RWPE1 (cell line): ENCODE data around the gene JAKMIP2.

Experiments used
- CTCF ChIA-PET: fragments of 350-600 bp; sonication (Branson Sonifier 250); formaldehyde crosslinking; extraction: SDS; loops from one replicate; lab custom pipeline; 2021; lab: Yijun Ruan, JAX
- POLR2A ChIA-PET: fragments of 400-600 bp; formaldehyde crosslinking; extraction: SDS; loops from one replicate; lab custom pipeline; 2020; ENCODE audit warnings: antibody characterized with exemption; ENCODE audit not compliant: low non-redundant PET; lab: Yijun Ruan, JAX
- DNase-seq: peaks from one replicate; pipeline ENCODE4 v3.0.0; 2012; ENCODE audit warnings: low spot score
- H3K27ac ChIP-seq: fragments of 450-650 bp; 2 replicates; pipeline ENCODE4 v1.5.1; 2017
- CTCF ChIP-seq: fragments of 450-650 bp; conservative IDR thresholded peaks from 2 replicates; pipeline ENCODE4 v1.5.1; 2017; ENCODE audit warnings: low read depth, mild to moderate bottlenecking

Gene JAKMIP2

DNA sequence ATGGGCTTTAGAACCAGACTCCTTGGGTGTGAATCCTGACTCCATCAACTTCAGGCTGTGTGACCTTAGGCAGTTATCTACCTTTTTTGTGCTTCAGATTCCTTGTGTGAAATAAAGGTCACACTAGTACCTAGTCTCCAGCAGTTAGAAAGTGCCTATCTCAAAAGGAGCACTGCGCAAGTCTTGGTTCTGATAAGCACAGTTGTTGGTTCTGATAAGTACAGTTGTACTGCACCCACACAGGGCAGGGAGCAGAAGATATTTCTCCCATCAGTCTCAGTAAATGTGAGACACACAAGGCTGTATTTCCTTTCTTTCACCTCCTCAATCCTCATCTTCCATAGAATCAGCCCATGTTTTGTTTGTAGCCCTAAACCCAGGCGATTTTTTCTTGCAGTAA lies 156.1 kb downstream of the JAKMIP2 start:
- H3K27ac ChIP-seq, result no peak overlapping the region
- ChIA-PET POLR2A (no interaction called here), CTCF (interaction anchor here (0.6 to 5.3 kb wide), 3 partner anchors 191 to 196 kb away, joined by 3 to 69 read pairs (median 4); no protein-coding TSS in a partner anchor)
- TF ChIP-seq CTCF, result no peak
- DNase-seq, result no peak

- DNase-seq, result no peak
- no peak for TF ChIP-seq CTCF
- ChIA-PET POLR2A (no interaction called here), CTCF (interaction anchor here (1.2 kb wide), 1 partner anchor 202 kb away, joined by 4 read pairs; no protein-coding TSS in a partner anchor)
- no peak overlapping the region for H3K27ac ChIP-seq
These were observed 161.5 kb downstream of the JAKMIP2 start for GRCh38 chr5:147621016-147621415.

DNA sequence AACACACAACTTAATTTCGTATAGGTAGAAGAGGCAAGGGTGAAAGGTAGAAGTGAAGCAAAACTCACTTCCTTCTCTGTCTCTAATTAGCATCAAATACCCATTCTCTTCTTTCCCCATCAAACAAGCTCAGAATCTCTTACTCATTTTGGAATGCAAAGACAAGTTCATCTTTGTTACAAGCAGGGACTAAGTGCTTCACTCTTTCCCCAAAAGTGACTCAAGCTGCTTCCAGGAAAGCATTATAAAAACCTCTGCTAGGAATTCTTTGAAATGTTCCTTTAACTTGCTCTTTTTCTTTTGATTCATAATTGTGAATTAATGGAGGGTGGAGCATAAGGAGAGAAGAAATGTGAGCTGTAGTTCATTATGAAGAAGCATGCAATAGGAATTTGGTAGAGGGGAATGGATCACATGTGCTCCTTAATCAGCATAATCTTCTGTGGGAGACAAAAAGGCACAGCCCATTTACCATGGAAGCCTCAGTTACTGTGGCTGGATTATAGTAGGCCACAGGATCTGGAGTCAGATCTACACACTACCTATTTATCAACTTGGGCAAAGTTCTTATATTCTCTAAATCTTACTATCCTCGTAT lies 163.1 kb downstream of the JAKMIP2 start:
- ChIA-PET POLR2A (no interaction called here), CTCF (no interaction called here)
- H3K27ac ChIP-seq, result no peak overlapping the region
- no peak for DNase-seq
- no peak for TF ChIP-seq CTCF

DNA sequence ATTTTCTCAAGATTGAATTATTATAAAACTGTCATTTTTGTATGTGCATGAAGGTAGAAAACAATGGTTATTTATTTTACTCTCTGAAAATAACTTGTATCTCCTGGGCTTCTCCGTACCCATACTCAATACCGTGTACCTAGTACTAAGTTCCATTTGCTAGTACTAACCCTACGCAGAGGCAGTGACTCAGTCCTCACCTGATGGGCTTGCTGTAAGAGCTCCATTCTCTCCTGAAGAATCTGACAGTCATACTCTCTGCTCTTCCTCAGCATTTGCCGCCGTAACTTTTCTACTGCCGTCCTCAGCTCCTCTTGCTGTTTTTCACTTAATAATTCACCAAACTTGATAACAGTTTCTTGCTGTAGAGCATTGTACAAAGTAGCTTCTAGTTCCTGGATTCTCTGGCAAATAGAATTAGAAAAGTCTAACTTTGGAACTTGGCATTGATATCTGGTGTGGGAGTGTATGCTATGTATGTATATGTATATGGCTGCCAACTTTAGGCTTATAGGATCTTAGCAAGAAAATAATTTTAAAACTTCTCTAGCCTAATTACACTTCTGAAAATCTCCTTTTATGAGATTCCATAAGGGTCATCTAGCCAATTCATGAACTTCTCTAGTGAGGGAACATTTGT lies 164.7 kb downstream of the JAKMIP2 start:
- no peak for TF ChIP-seq CTCF
- H3K27ac ChIP-seq, result no peak overlapping the region
- ChIA-PET CTCF (interaction anchor here (0.6 kb wide), 1 partner anchor 1131 kb away, joined by 5 read pairs; no protein-coding TSS in a partner anchor), POLR2A (no interaction called here)
- no peak for DNase-seq

GRCh38 chr5:147617191-147617606 lies 165.3 kb downstream of the JAKMIP2 start:
- ChIA-PET CTCF (no interaction called here), POLR2A (no interaction called here)
- DNase-seq, result no peak
- no peak overlapping the region for H3K27ac ChIP-seq
- TF ChIP-seq CTCF, result no peak

DNA sequence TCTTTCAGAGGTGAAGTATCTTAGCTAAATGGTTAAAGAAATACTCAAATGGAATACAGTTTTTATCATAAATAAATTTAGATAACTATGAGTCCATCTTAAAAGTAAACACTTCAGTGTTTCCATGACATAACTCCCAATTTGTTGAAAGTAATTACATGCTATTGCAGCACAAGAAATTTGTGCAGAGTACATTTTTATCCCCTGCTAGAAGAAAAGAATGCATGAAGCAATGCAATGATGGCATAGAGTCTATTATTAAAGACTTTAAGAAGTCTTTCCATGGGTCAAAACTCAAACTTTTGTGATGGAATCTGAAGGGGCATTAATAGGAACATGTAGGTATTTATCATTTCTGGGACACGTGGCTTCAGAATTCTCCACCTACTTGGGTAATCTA lies 166.1 kb downstream of the JAKMIP2 start:
- POLR2A ChIA-PET, result no interaction called here
- no peak for TF ChIP-seq CTCF

More for the DNA sequence above, 166.1 kb downstream of the JAKMIP2 start:
- H3K27ac ChIP-seq, result no peak overlapping the region
- no peak for DNase-seq
- CTCF ChIA-PET, result no interaction called here
